ENCODE results near the gene VPS50.

Gene VPS50

DNA sequence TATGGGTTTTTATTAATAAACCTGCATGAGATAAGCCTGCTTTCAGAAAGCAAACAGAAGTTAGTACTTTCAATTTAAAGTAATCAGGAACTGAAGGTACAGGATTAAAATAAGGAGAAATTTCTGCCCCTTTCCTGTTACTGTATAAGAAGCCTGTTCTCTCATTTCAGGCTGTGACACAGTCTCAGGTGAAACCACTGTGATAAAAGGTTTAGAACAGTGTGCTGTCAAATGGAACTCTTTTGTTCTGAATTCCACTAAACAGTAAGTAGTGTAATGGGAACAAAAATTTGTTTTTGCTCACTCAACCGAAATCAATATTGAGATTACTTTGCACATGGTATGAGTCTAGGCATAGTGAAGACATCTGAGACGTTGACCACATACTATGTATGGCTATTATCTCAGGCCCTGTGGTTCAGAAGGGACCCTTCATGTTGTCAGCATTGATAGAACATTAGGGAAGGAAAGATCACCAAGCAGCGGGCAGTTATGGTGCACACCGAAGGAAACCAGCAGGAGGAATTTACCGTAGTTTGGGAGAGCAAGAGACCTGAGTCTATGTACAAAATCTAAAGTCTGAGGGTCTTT is 20.8 kb upstream of the VPS50 start:
- Histone ChIP-seq H2AFZ (ENCODE audit: low read length, unreplicated experiment) (no peak overlapping the region), H3K79me2 (ENCODE audit: control insufficient read depth, insufficient read depth, low read length, unreplicated experiment) (no peaks in the 10 kb centered on the region), H3K4me3 (ENCODE audit: low read depth, low read length) (no peak overlapping the region), H3K4me1 (ENCODE audit: control insufficient read depth, insufficient read depth, low read length, unreplicated experiment) (no peaks in the 10 kb centered on the region), H3K27me3 (ENCODE audit: insufficient read depth, low read length) (peaks cover 48% of the 10 kb centered on the region), H3K27ac (ENCODE audit: low read depth, low read length) (no peak overlapping the region), H3K36me3 (ENCODE audit: insufficient read depth, low read length) (no peaks in the 10 kb centered on the region)

DNA sequence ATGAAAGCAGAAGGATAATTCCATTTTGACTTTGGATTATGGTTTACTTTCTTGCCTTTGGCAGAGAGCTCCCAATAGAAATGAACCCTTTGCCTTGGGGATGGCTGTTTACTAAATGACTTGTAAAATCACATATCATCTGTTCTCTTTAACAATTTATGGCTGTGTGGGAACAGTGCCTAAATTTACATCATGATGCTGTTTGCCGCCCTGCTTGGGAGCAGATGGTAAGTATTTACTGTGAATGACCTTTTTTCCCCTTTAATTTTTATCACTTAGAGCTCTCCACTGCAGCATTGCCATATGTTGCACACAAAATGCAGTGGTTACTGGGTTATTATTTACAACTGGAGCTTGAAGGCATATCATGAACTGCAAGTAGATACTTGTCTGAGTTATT is 19.3 kb upstream of the VPS50 start:
- H2AFZ ChIP-seq (ENCODE audit: low read length, unreplicated experiment) = no peak overlapping the region
- no peak overlapping the region for H3K4me3 ChIP-seq (ENCODE audit: low read depth, low read length)
- no peaks in the 10 kb centered on the region for H3K4me1 ChIP-seq (ENCODE audit: control insufficient read depth, insufficient read depth, low read length, unreplicated experiment)
- H3K27me3 ChIP-seq (ENCODE audit: insufficient read depth, low read length) = peaks cover 45% of the 10 kb centered on the region
- no peaks in the 10 kb centered on the region for H3K79me2 ChIP-seq (ENCODE audit: control insufficient read depth, insufficient read depth, low read length, unreplicated experiment)
- no peak overlapping the region for H3K27ac ChIP-seq (ENCODE audit: low read depth, low read length)
- no peaks in the 10 kb centered on the region for H3K36me3 ChIP-seq (ENCODE audit: insufficient read depth, low read length)

GRCh38 chr7:93218997-93219827 is 13.0 kb upstream of the VPS50 start:
- Histone ChIP-seq H2AFZ (ENCODE audit: low read length, unreplicated experiment) (no peak overlapping the region), H3K36me3 (ENCODE audit: insufficient read depth, low read length) (no peaks in the 10 kb centered on the region), H3K27me3 (ENCODE audit: insufficient read depth, low read length) (peaks cover 18% of the 10 kb centered on the region), H3K79me2 (ENCODE audit: control insufficient read depth, insufficient read depth, low read length, unreplicated experiment) (no peaks in the 10 kb centered on the region), H3K4me1 (ENCODE audit: control insufficient read depth, insufficient read depth, low read length, unreplicated experiment) (no peaks in the 10 kb centered on the region), H3K4me3 (ENCODE audit: low read depth, low read length) (no peak overlapping the region), H3K27ac (ENCODE audit: low read depth, low read length) (no peak overlapping the region)

GRCh38 chr7:93219868-93220267 is 12.3 kb upstream of the VPS50 start:
- Histone ChIP-seq H3K79me2 (ENCODE audit: control insufficient read depth, insufficient read depth, low read length, unreplicated experiment) (no peaks in the 10 kb centered on the region), H3K36me3 (ENCODE audit: insufficient read depth, low read length) (no peaks in the 10 kb centered on the region), H3K4me3 (ENCODE audit: low read depth, low read length) (no peak overlapping the region), H3K27me3 (ENCODE audit: insufficient read depth, low read length) (peaks cover 12% of the 10 kb centered on the region; the same call in 1 of the 2 replicates), H3K4me1 (ENCODE audit: control insufficient read depth, insufficient read depth, low read length, unreplicated experiment) (no peaks in the 10 kb centered on the region), H3K27ac (ENCODE audit: low read depth, low read length) (no peak overlapping the region), H2AFZ (ENCODE audit: low read length, unreplicated experiment) (no peak overlapping the region)

GRCh38 chr7:93226310-93226709 is 5.9 kb upstream of the VPS50 start, which contains the start of gene HEPACAM2:
HEPACAM2 (minus strand) TSS chr7:93226469.
- H2AFZ ChIP-seq (ENCODE audit: low read length, unreplicated experiment) = peak within 1 kb of the TSS; percentile 51
- H3K4me3 ChIP-seq (ENCODE audit: low read depth, low read length) = no peak within 1 kb of the TSS
- no peaks in the 10 kb centered on the region for H3K79me2 ChIP-seq (ENCODE audit: control insufficient read depth, insufficient read depth, low read length, unreplicated experiment)
- H3K27ac ChIP-seq (ENCODE audit: low read depth, low read length) = no peak within 1 kb of the TSS
- H3K27me3 ChIP-seq (ENCODE audit: insufficient read depth, low read length) = no peaks in the 10 kb centered on the region
- no peaks in the 10 kb centered on the region for H3K4me1 ChIP-seq (ENCODE audit: control insufficient read depth, insufficient read depth, low read length, unreplicated experiment)
- no peaks in the 10 kb centered on the region for H3K36me3 ChIP-seq (ENCODE audit: insufficient read depth, low read length)

DNA sequence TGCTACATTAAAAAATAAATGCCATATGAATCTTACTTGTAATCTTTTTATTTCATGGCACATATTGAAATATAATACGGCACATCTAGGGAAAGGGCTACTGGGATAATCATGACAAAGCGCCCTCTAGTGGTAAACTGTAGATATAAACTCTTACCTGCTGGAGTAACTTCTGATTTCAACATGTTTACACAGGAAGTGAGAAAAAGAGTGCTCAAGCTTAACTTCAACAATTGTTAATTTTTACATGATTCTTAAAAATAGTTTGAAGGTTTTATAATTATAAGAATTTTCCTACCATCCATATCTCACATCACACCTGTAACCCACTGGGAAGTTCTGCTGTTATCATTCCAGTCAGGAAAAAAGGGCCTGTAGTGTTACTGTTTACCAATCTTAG is 3.9 kb upstream of the VPS50 start:
- no peaks in the 10 kb centered on the region for H3K36me3 ChIP-seq (ENCODE audit: insufficient read depth, low read length)
- no peak overlapping the region for H3K27ac ChIP-seq (ENCODE audit: low read depth, low read length)
- H3K4me3 ChIP-seq (ENCODE audit: low read depth, low read length) = no peak overlapping the region
- H2AFZ ChIP-seq (ENCODE audit: low read length, unreplicated experiment) = no peak overlapping the region
- no peaks in the 10 kb centered on the region for H3K27me3 ChIP-seq (ENCODE audit: insufficient read depth, low read length)
- no peaks in the 10 kb centered on the region for H3K4me1 ChIP-seq (ENCODE audit: control insufficient read depth, insufficient read depth, low read length, unreplicated experiment)
- H3K79me2 ChIP-seq (ENCODE audit: control insufficient read depth, insufficient read depth, low read length, unreplicated experiment) = peaks cover 7% of the 10 kb centered on the region

GRCh38 chr7:93231259-93231658 is 907 bp upstream of the VPS50 start:
- Histone ChIP-seq H3K27me3 (ENCODE audit: insufficient read depth, low read length) (no peaks in the 10 kb centered on the region), H3K36me3 (ENCODE audit: insufficient read depth, low read length) (no peaks in the 10 kb centered on the region), H2AFZ (ENCODE audit: low read length, unreplicated experiment) (peak overlapping the region; percentile 61), H3K79me2 (ENCODE audit: control insufficient read depth, insufficient read depth, low read length, unreplicated experiment) (peaks cover 21% of the 10 kb centered on the region), H3K27ac (ENCODE audit: low read depth, low read length) (no peak overlapping the region), H3K4me3 (ENCODE audit: low read depth, low read length) (peak overlapping the region; percentile 84), H3K4me1 (ENCODE audit: control insufficient read depth, insufficient read depth, low read length, unreplicated experiment) (no peaks in the 10 kb centered on the region)

DNA sequence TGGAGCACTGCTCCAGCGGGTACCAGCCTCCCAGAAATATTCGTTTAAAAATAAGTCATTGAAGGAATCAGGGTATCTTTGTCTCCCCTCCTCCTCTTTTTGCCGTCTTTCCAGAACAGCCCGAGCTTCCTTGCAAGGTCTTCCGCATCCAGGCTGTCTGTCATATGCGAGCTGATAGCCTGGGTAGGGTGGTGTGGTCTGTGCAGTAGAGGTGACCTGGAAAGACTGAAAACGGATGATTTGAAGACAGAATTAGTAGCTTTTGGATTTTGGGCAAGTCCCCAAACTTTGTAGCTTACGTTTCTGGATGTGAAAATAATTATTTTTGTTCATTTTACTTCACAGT is 480 bp downstream of the VPS50 start:
- no peaks in the 10 kb centered on the region for H3K36me3 ChIP-seq (ENCODE audit: insufficient read depth, low read length)
- no peaks in the 10 kb centered on the region for H3K27me3 ChIP-seq (ENCODE audit: insufficient read depth, low read length)
- H2AFZ ChIP-seq (ENCODE audit: low read length, unreplicated experiment) = peak overlapping the region; percentile 83
- no peak overlapping the region for H3K27ac ChIP-seq (ENCODE audit: low read depth, low read length)
- peaks cover 24% of the 10 kb centered on the region for H3K79me2 ChIP-seq (ENCODE audit: control insufficient read depth, insufficient read depth, low read length, unreplicated experiment)
- H3K4me3 ChIP-seq (ENCODE audit: low read depth, low read length) = peak overlapping the region; percentile 84
- no peaks in the 10 kb centered on the region for H3K4me1 ChIP-seq (ENCODE audit: control insufficient read depth, insufficient read depth, low read length, unreplicated experiment)

DNA sequence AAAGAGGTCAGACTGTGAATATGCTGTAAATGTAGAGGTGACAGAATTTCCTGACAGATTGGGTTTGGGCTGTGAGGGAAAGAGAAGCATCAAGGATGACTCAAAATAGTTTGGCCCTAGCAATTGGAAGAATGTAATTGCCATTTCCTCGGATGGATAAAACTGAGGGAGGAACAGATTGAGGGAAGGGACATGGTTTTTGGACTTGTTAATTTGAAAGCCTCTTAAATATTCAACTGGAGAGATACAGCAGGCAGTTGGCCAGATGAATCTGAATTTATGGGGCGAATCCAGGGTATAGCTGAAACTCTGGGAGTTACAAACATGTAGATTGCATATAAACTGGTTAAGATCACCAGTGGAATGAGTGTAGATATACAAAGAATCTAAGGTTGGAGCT is 3.4 kb downstream of the VPS50 start:
- no peak overlapping the region for H3K27ac ChIP-seq (ENCODE audit: low read depth, low read length)
- H3K4me1 ChIP-seq (ENCODE audit: control insufficient read depth, insufficient read depth, low read length, unreplicated experiment) = no peaks in the 10 kb centered on the region
- no peak overlapping the region for H3K4me3 ChIP-seq (ENCODE audit: low read depth, low read length)
- no peak overlapping the region for H2AFZ ChIP-seq (ENCODE audit: low read length, unreplicated experiment)
- no peaks in the 10 kb centered on the region for H3K27me3 ChIP-seq (ENCODE audit: insufficient read depth, low read length)
- H3K79me2 ChIP-seq (ENCODE audit: control insufficient read depth, insufficient read depth, low read length, unreplicated experiment) = peaks cover 24% of the 10 kb centered on the region
- no peaks in the 10 kb centered on the region for H3K36me3 ChIP-seq (ENCODE audit: insufficient read depth, low read length)

DNA sequence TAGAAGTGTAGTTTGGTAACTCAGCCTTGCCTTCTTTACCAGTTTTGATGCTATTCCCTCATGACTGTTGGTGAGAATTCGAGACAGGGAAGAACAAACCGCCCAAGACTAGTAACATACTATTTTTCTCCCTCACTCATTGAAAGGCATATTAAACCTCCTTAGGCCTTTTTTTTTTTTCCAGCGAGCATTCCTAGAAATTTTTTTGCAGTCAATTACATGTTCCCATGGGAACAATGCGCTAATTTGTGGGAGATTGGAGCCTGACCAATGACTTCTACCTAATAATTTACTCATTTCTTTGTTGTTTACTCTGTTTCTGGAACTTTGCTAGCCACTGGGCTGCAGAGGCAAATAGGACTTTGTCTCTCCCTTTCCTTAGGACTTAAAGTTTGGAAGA is 6.0 kb downstream of the VPS50 start:
- Histone ChIP-seq H3K79me2 (ENCODE audit: control insufficient read depth, insufficient read depth, low read length, unreplicated experiment) (peaks cover 18% of the 10 kb centered on the region), H3K36me3 (ENCODE audit: insufficient read depth, low read length) (no peaks in the 10 kb centered on the region)

GRCh38 chr7:93238748-93239147 is 6.6 kb downstream of the VPS50 start:
- H3K4me3 ChIP-seq (ENCODE audit: low read depth, low read length) = no peak overlapping the region
- no peaks in the 10 kb centered on the region for H3K36me3 ChIP-seq (ENCODE audit: insufficient read depth, low read length)
- H3K27me3 ChIP-seq (ENCODE audit: insufficient read depth, low read length) = no peaks in the 10 kb centered on the region
- H3K27ac ChIP-seq (ENCODE audit: low read depth, low read length) = no peak overlapping the region
- peaks cover 12% of the 10 kb centered on the region for H3K79me2 ChIP-seq (ENCODE audit: control insufficient read depth, insufficient read depth, low read length, unreplicated experiment)
- H3K4me1 ChIP-seq (ENCODE audit: control insufficient read depth, insufficient read depth, low read length, unreplicated experiment) = no peaks in the 10 kb centered on the region
- H2AFZ ChIP-seq (ENCODE audit: low read length, unreplicated experiment) = no peak overlapping the region

More for the DNA sequence above, 6.0 kb downstream of the VPS50 start:
- Histone ChIP-seq H3K27ac (ENCODE audit: low read depth, low read length) (no peak overlapping the region), H2AFZ (ENCODE audit: low read length, unreplicated experiment) (no peak overlapping the region), H3K4me1 (ENCODE audit: control insufficient read depth, insufficient read depth, low read length, unreplicated experiment) (no peaks in the 10 kb centered on the region), H3K4me3 (ENCODE audit: low read depth, low read length) (no peak overlapping the region), H3K27me3 (ENCODE audit: insufficient read depth, low read length) (no peaks in the 10 kb centered on the region)
